Measurements from ENCODE around the gene SLC25A28. TPM values are rescaled to one million over a fixed set of nuclear protein-coding genes. Genes with fewer than 3 reads are reported as not detected.
"Not testable (repeated sequence)": the region's sequence is repeated elsewhere in the genome, so short reads cannot be mapped to it uniquely, and the experiment has no call there.

SLC25A28 gene
- total RNA-seq, 2 experiments from 2014 or later: 60.4 to 89.5 TPM

DNA sequence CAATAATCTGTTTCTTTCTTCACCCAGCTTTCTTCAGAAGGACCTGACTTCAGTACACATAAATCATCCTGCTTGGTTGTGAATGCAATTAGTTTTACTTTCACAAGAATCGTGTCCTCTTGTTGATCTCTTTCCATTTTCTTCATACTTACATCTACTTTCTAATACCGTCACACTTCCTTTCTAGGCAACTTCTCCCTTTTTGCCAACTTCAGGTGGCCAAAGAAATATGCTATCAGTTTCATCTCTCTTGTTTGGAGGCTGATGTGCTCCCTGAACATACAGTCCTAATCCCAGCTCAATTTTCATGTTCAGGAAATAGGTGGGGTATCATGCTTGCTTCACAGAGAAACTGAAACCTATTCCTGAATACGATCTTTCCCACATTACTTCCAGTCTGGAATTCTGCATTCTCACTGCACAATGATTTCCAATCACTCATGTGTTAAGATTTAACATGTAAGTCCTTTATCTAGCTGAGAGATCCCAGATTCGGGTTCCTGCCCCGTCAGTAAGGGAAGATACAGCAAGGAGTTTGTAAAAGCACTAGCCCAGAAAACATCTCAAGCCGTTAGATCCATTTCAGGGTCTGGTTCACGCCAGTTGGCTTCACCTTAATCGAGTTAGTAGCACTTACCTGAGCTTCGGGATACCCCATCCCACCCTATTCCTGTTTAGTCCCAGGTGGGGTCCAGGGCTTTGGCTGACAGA lies 994 bp downstream of the SLC25A28 start:
- Mint-ChIP-seq H3K27ac (peak overlapping the region; percentile 91), H3K9me3 (ENCODE audit: low read depth) (no peaks in the 10 kb centered on the region), H3K4me1 (peaks cover 52% of the 10 kb centered on the region), H3K27me3 (no peaks in the 10 kb centered on the region), H3K4me3 (peak overlapping the region; percentile 95), H3K36me3 (peaks cover 32% of the 10 kb centered on the region)
- ATAC-seq (no peak), DNase-seq (no peak)
- CTCF ChIA-PET: interaction anchor here (0.7 to 4.4 kb wide), 5 partner anchors 8 to 189 kb away, joined by 3 to 23 read pairs (median 5); partner anchors contain the start of genes ENTPD7 and GOT1

DNA sequence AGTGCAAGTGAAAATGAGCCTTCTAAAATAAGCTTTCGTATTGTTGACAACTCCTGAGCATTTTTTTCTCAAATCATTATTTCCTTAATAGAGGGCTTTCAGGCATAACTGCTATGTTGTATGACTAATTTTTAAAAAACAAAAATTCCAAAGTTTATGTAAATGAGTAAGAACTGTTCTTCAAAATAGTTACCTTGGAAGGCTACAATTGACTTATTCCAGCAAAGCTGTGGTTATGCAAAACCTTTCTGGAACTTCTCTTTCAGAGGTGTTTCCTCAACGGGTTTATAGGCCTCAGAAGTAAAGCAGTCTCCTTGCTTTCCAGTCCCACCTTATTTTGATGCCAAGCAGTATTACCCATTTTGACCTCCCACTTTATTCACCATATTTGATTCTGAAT lies 2.5 kb downstream of the SLC25A28 start:
- peak overlapping the region; percentile 95 for H3K4me3 Mint-ChIP-seq
- H3K9me3 Mint-ChIP-seq (ENCODE audit: low read depth): no peaks in the 10 kb centered on the region
- no peak for DNase-seq
- peaks cover 54% of the 10 kb centered on the region for H3K4me1 Mint-ChIP-seq
- ATAC-seq: no peak
- H3K27me3 Mint-ChIP-seq: no peaks in the 10 kb centered on the region
- peaks cover 32% of the 10 kb centered on the region for H3K36me3 Mint-ChIP-seq
- peak overlapping the region; percentile 32 for H3K27ac Mint-ChIP-seq
- CTCF ChIA-PET: interaction anchor here (1.0 to 8.3 kb wide), 3 partner anchors 58 to 182 kb away, joined by 3 to 71 read pairs (median 20); no protein-coding TSS in a partner anchor

DNA sequence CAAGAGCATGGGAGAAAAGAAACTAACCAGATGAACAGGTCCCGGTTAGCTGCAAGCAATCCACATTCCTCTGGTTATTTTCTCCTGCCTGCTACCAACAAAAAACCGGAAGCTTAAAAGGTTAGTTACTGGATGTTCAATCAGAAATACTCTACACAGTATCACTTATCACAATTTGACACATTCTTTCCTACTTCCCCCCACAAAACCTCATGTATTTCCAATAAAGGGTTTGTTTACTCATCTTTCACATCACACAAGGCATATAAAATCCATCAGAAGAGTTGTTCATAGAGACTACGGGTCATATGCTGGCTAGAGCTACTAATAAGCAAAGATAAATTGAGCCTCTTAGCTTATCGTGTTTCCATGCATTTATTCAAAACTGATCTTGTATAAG lies 4.8 kb downstream of the SLC25A28 start:
- Mint-ChIP-seq H3K27me3 (no peaks in the 10 kb centered on the region), H3K4me3 (no peak overlapping the region), H3K9me3 (ENCODE audit: low read depth) (no peaks in the 10 kb centered on the region), H3K27ac (peak overlapping the region; percentile 48), H3K36me3 (peaks cover 45% of the 10 kb centered on the region), H3K4me1 (peaks cover 55% of the 10 kb centered on the region)
- ATAC-seq (no peak), DNase-seq (no peak)
- CTCF ChIA-PET: interaction anchor here (0.7 to 8.3 kb wide), 5 partner anchors 55 to 1416 kb away, joined by 3 to 71 read pairs (median 3); no protein-coding TSS in a partner anchor

DNA sequence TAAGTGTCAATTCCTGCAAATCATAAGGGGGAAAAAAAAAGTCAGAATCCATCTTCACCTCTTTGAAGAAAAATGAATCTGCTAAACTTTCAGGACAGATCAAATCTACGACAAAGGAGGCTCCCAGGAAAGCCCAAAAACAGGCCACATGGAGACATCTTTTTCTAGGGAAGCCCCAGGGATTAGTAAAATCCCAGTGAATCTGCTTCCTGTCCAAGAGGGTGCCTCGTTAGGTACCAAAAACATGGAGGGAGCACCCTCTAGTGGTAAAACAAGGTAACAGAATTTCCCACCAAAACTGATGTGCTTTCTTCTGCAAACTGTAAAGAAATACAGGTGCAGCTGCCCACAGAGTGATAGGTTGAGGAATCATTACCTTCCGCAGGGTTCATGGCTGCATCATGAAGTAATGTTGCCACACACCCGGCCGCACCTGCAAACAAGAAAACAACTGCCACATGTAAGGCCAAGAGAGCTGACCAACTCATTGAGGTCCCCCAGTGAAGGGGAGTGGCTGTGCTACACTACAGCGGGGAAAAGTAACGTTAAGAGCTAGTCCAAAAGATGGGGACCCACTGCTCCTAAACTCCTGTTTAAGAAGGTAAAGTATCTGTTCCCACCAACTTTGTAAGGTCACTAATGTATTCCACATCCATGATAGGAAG lies 7.9 kb downstream of the SLC25A28 start:
- DNase-seq (peak; percentile 45), ATAC-seq (peak; percentile 58)
- Mint-ChIP-seq H3K27ac (peak overlapping the region; percentile 6), H3K27me3 (no peaks in the 10 kb centered on the region), H3K9me3 (ENCODE audit: low read depth) (no peaks in the 10 kb centered on the region), H3K4me1 (peaks cover 36% of the 10 kb centered on the region), H3K36me3 (peaks cover 38% of the 10 kb centered on the region), H3K4me3 (no peak overlapping the region)
- CTCF ChIA-PET: interaction anchor here (0.6 to 8.3 kb wide), 17 partner anchors 9 to 224 kb away, joined by 3 to 71 read pairs (median 4); partner anchors contain the start of genes COX15, CUTC, ENTPD7 and GOT1

DNA sequence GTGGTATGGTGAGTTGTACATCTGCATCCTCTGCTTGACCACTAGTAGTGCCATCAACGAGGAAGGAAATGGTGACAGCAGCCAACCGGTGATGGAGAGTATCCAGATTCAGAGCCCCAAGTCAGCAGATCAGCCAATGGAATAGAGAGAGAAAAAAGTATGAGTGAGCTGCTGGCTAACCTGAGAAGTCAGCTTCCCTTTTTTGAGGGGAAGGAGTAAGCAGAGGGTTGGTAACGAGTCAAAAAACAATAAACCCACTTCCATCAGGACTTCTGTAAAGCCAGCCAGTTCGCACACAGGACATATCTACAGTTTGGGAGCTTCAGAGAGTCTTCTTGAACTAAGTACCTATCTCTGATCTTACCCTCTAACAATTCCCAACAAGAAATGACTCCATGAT lies 8.9 kb downstream of the SLC25A28 start:
- Mint-ChIP-seq H3K9me3 (ENCODE audit: low read depth) (no peaks in the 10 kb centered on the region), H3K4me3 (no peak overlapping the region), H3K27ac (no peak overlapping the region), H3K36me3 (peaks cover 34% of the 10 kb centered on the region), H3K4me1 (peaks cover 27% of the 10 kb centered on the region), H3K27me3 (no peaks in the 10 kb centered on the region)
- ATAC-seq (no peak), DNase-seq (no peak)
- CTCF ChIA-PET: interaction anchor here (0.5 to 8.3 kb wide), 13 partner anchors 8 to 223 kb away, joined by 3 to 71 read pairs (median 10); partner anchors contain the start of genes ENTPD7, GOT1 and SLC25A28

DNA sequence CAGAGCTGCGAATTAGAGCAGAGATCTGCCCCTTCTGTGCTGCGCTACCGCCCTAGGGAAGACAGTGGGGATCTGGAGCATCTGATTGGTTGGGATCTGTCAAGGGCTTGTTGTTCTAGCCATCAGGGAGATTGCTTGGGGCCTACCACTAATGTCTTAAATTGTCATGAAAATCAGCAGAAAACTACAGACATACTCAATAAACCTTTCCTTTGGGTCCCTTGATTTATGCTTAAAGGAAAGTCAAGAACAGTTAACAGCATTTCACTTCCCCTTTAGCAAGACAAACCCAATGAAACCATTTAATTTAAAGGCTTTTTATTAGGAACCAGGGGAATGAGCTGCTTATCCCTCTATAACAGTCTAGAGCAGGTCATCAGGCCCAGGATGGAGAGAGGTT lies 10.0 kb downstream of the SLC25A28 start:
- DNase-seq: no peak
- ATAC-seq: no peak
- peaks cover 17% of the 10 kb centered on the region for H3K4me1 Mint-ChIP-seq

GRCh38 chr10:99609186-99609585 lies 11.1 kb downstream of the SLC25A28 start:
- no peak overlapping the region for H3K27ac Mint-ChIP-seq
- peaks cover 23% of the 10 kb centered on the region for H3K36me3 Mint-ChIP-seq
- DNase-seq: no peak
- H3K4me1 Mint-ChIP-seq: peaks cover 14% of the 10 kb centered on the region
- no peak for ATAC-seq
- H3K9me3 Mint-ChIP-seq (ENCODE audit: low read depth): no peaks in the 10 kb centered on the region
- CTCF ChIA-PET: interaction anchor here (1.1 to 3.8 kb wide), 2 partner anchors 12 to 173 kb away, joined by 3 to 23 read pairs; partner anchors contain the start of gene SLC25A28
- no peak overlapping the region for H3K4me3 Mint-ChIP-seq
- no peaks in the 10 kb centered on the region for H3K27me3 Mint-ChIP-seq

More for the DNA sequence above, 10.0 kb downstream of the SLC25A28 start:
- H3K27ac Mint-ChIP-seq: no peak overlapping the region
- CTCF ChIA-PET: interaction anchor here (0.6 to 8.3 kb wide), 3 partner anchors 11 to 174 kb away, joined by 3 to 71 read pairs (median 23); partner anchors contain the start of gene SLC25A28
- no peak overlapping the region for H3K4me3 Mint-ChIP-seq
- H3K27me3 Mint-ChIP-seq: no peaks in the 10 kb centered on the region
- H3K36me3 Mint-ChIP-seq: peaks cover 26% of the 10 kb centered on the region
- no peaks in the 10 kb centered on the region for H3K9me3 Mint-ChIP-seq (ENCODE audit: low read depth)

GRCh38 chr10:99605351-99605750 lies 14.9 kb downstream of the SLC25A28 start:
- no peaks in the 10 kb centered on the region for H3K9me3 Mint-ChIP-seq (ENCODE audit: low read depth)
- no peaks in the 10 kb centered on the region for H3K4me1 Mint-ChIP-seq
- peaks cover 14% of the 10 kb centered on the region for H3K27me3 Mint-ChIP-seq
- ATAC-seq: no peak
- no peak overlapping the region for H3K27ac Mint-ChIP-seq
- no peak overlapping the region for H3K4me3 Mint-ChIP-seq
- CTCF ChIA-PET: interaction anchor here (1.6 kb wide), 1 partner anchor 45 kb away, joined by 3 read pairs; no protein-coding TSS in a partner anchor
- no peak for DNase-seq
- H3K36me3 Mint-ChIP-seq: peaks cover 9% of the 10 kb centered on the region

- H3K4me3 Mint-ChIP-seq: no peak overlapping the region
- peaks cover 16% of the 10 kb centered on the region for H3K27me3 Mint-ChIP-seq
These were observed 15.4 kb downstream of the SLC25A28 start for GRCh38 chr10:99604862-99605261.

GRCh38 chr10:99598781-99599509 lies 21.3 kb downstream of the SLC25A28 start:
- no peak for ATAC-seq
- DNase-seq: no peak
- CTCF ChIA-PET: no interaction called here
- Mint-ChIP-seq H3K27me3 (peaks cover 26% of the 10 kb centered on the region), H3K4me3 (no peak overlapping the region), H3K4me1 (no peaks in the 10 kb centered on the region), H3K36me3 (no peaks in the 10 kb centered on the region), H3K9me3 (ENCODE audit: low read depth) (no peaks in the 10 kb centered on the region), H3K27ac (no peak overlapping the region)

More at GRCh38 chr10:99604862-99605261, 15.4 kb downstream of the SLC25A28 start:
- DNase-seq (no peak), ATAC-seq (no peak)
- CTCF ChIA-PET: interaction anchor here (1.6 kb wide), 1 partner anchor 44 kb away, joined by 3 read pairs; no protein-coding TSS in a partner anchor
- Mint-ChIP-seq H3K9me3 (ENCODE audit: low read depth) (no peaks in the 10 kb centered on the region), H3K4me1 (no peaks in the 10 kb centered on the region), H3K27ac (no peak overlapping the region), H3K36me3 (peaks cover 5% of the 10 kb centered on the region)

GRCh38 chr10:99598011-99598410 lies 22.2 kb downstream of the SLC25A28 start:
- no peak for DNase-seq
- peaks cover 25% of the 10 kb centered on the region for H3K27me3 Mint-ChIP-seq

DNA sequence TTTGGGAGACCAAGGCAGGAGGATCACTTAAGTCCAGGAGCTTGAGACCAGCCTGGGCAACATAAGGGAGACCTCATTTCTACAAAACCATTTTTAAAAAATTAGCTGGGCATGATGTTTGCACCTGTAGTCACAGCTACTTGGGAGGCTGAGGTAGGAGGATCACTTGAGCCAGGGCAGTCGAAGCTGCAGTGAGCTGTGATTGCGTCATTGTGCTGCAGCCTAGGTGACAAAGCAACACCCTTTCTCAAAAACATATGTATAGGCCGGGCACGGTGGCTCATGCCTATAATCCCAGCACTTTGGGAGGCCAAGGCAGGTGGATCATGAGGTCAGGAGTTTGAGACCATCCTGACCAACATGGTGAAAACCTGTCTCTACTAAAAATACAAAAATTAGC lies 23.5 kb downstream of the SLC25A28 start:
- H3K36me3 Mint-ChIP-seq; ATAC-seq; H3K9me3 Mint-ChIP-seq (ENCODE audit: low read depth); H3K27ac Mint-ChIP-seq; DNase-seq; CTCF ChIA-PET; H3K4me1 Mint-ChIP-seq; H3K4me3 Mint-ChIP-seq: not testable (repeated sequence)
- peaks cover 17% of the 10 kb centered on the region for H3K27me3 Mint-ChIP-seq

More at GRCh38 chr10:99598011-99598410, 22.2 kb downstream of the SLC25A28 start:
- Mint-ChIP-seq H3K27ac (no peak overlapping the region), H3K36me3 (no peaks in the 10 kb centered on the region), H3K4me1 (no peaks in the 10 kb centered on the region), H3K9me3 (ENCODE audit: low read depth) (no peaks in the 10 kb centered on the region), H3K4me3 (no peak overlapping the region)
- CTCF ChIA-PET: no interaction called here
- no peak for ATAC-seq

Data from activated CD8-positive, alpha-beta memory T cell treated with anti-CD3 and anti-CD28 coated beads, Interleukin-2, amount 10 ng/mL, durations not matched to agents 7 days and 5 days (primary cell).